Esophagus squamous epithelium (tissue), 5 donors: ENCODE measurements around the gene CCM2. TPM values are rescaled to one million over a fixed set of nuclear protein-coding genes. Genes with fewer than 3 reads are reported as not detected.

Experiments
- DNase-seq: peaks from one replicate; lab custom pipeline; 2025; lab: John Stamatoyannopoulos, UW
- H3K27ac ChIP-seq, 4 donors: fragments of 200-600 bp; sonication (generic); one replicate each; pipeline ENCODE4 v1.5.1; 2016 to 2019; ENCODE audit warnings: mild to moderate bottlenecking in 1 of 4
- H3K27me3 ChIP-seq, 4 donors: fragments of 200-600 bp; sonication (generic); 1 replicate in 3 of 4; 2 replicates in 1 of 4; pipeline versions ENCODE4 v1.5.1 to v1.6.0; 2017 to 2021; ENCODE audit warnings: antibody characterized with exemption in 1 of 4
- H3K36me3 ChIP-seq, 3 donors: fragments of 200-600 bp; sonication (generic); one replicate each; pipeline ENCODE4 v1.5.1; 2016 to 2019
- H3K4me1 ChIP-seq, 3 donors: fragments of 200-600 bp; sonication (generic); one replicate each; pipeline ENCODE4 v1.5.1; 2017 to 2019
- H3K4me3 ChIP-seq, 4 donors: fragments of 200-600 bp; sonication (generic); 1 replicate in 3 of 4; 2 replicates in 1 of 4; pipeline ENCODE4 v1.5.1; 2016 to 2019; ENCODE audit warnings: mild to moderate bottlenecking in 2 of 4, moderate library complexity in 1 of 4
- H3K9me3 ChIP-seq, 3 donors: fragments of 200-600 bp; sonication (generic); one replicate each; pipeline ENCODE4 v1.5.1; 2016 to 2019
- POLR2A ChIP-seq, 4 donors: fragments of 450-650 bp; IDR thresholded peaks; one replicate each; pipeline ENCODE4 v1.6.1; 2017; ENCODE audit warnings: antibody characterized with exemption in 4 of 4, mild to moderate bottlenecking in 4 of 4, moderate library complexity in 3 of 4
- WGBS, 2 donors: methylation state at CpG; one replicate each; pipeline ENCODE4 v1.1.5; 2018; 5-methylcytosine and 5-hydroxymethylcytosine counted together
- intact Hi-C: fragments of 100-400 bp; cut with DNase I; formaldehyde crosslinking; loops from one replicate; pipeline ENCODE4 v1.15.0; 2022
- total RNA-seq, 4 donors: library from RNA; depleted of rRNA; stranded (reverse); fragments of >200 nt; gene quantifications; one replicate each; pipeline ENCODE4 v1.1.0, GENCODE V29; 2016
- TF ChIP-seq, protein P1 (sequence below), 6 experiments: fragments of 450-650 bp in 4 of 6; fragments of 200-600 bp in 2 of 6; sonication (generic) in 2 of 6; IDR thresholded peaks; one replicate each; pipeline ENCODE4 v1.5.1; 2016 to 2019; ENCODE audit warnings: antibody characterized with exemption in 6 of 6, mild to moderate bottlenecking in 4 of 6, moderate library complexity in 4 of 6
- donor health status: DM: yes; HTN: yes; CAD: no.

The CCM2 gene
- total RNA-seq, 4 donors from 2014 or later, result 20.0 to 36.3 (median 24.9) TPM

DNA sequence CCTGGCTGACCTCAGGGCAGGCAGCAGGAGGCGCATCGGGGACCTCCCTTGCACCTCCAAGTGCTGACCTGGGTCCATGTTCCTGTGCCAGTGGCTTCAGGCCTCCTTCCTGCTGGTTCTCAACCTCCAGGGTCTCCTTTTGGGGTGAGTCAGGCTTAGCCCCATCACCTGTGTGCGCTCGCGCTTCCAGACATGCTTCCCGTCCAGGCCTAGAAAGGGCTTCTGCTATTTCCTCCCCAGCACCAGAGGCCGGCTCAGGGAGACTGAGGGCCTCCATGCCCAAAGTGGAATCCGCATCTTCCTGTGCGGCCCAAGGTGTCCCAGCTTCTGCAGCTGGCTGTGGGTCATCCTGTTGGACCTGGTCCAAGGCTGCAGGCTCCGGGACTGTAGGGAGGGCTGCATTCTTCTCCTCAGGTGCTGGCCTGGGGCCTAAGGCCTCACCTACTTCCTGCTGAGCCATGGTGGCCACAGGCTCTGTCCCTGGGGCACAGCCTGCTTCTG, 82.9 kb downstream of the CCM2 start:
- Histone ChIP-seq H3K9me3 (no peaks in the 10 kb centered on the region), H3K4me3 (no peak overlapping the region), H3K27me3 (peaks cover 0 to under 1% (median 0%) of the 10 kb centered on the region in 4 donors), H3K4me1 (peaks cover 0 to 2% (median 0%) of the 10 kb centered on the region in 3 donors), H3K27ac (no peak overlapping the region), H3K36me3 (peaks cover 0 to 2% (median 0%) of the 10 kb centered on the region in 3 donors)
- no peak for DNase-seq
- intact Hi-C loops, result no loop called here
- 81% methylated on average over 7 of the region's 10 CpGs; no CpG with 5 or more reads in 1 of the 2 donors for WGBS, 2 donors
- TF ChIP-seq POLR2A (IDR thresholded peaks at IDR 0.05), result no peak
- TF ChIP-seq, protein P1, sequence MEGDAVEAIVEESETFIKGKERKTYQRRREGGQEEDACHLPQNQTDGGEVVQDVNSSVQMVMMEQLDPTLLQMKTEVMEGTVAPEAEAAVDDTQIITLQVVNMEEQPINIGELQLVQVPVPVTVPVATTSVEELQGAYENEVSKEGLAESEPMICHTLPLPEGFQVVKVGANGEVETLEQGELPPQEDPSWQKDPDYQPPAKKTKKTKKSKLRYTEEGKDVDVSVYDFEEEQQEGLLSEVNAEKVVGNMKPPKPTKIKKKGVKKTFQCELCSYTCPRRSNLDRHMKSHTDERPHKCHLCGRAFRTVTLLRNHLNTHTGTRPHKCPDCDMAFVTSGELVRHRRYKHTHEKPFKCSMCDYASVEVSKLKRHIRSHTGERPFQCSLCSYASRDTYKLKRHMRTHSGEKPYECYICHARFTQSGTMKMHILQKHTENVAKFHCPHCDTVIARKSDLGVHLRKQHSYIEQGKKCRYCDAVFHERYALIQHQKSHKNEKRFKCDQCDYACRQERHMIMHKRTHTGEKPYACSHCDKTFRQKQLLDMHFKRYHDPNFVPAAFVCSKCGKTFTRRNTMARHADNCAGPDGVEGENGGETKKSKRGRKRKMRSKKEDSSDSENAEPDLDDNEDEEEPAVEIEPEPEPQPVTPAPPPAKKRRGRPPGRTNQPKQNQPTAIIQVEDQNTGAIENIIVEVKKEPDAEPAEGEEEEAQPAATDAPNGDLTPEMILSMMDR (IDR thresholded peaks at IDR 0.05), result no peak

DNA sequence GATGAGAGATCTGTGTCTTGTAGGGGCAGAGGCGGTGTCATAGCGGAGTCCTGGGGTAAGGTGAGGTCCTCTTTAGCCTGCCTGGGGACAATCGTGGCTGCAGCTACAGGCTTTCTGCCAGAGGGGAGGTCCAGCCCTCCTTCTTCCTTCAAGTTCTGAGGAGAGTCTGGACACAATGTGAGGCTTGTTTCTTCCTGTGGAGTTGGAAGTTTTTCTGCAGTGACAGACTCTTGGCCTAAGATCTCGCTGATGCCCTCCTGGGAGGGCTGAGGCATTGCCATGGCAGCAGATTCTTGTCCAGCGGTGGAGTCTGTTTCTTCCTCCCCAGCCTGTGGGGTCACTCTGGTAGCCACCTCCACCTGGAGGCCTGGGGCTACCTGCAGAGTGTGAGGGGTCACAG, 84.3 kb downstream of the CCM2 start:
- TF ChIP-seq, protein P1 (IDR thresholded peaks at IDR 0.05), result no peak
- no peak for TF ChIP-seq POLR2A (IDR thresholded peaks at IDR 0.05)
- no peak overlapping the region for H3K27ac ChIP-seq
- intact Hi-C loops, result no loop called here
- H3K36me3 ChIP-seq, result no peaks in the 10 kb centered on the region
- DNase-seq, result no peak
- WGBS, 2 donors, result 73% methylated on average over 2 of the region's 5 CpGs; no CpG with 5 or more reads in 1 of the 2 donors
- H3K4me1 ChIP-seq, result peaks cover 0 to 17% (median 4%) of the 10 kb centered on the region in 3 donors
- H3K27me3 ChIP-seq, result peaks cover 0 to 16% (median 0%) of the 10 kb centered on the region in 4 donors
- H3K9me3 ChIP-seq, result no peaks in the 10 kb centered on the region
- H3K4me3 ChIP-seq, result no peak overlapping the region

DNA sequence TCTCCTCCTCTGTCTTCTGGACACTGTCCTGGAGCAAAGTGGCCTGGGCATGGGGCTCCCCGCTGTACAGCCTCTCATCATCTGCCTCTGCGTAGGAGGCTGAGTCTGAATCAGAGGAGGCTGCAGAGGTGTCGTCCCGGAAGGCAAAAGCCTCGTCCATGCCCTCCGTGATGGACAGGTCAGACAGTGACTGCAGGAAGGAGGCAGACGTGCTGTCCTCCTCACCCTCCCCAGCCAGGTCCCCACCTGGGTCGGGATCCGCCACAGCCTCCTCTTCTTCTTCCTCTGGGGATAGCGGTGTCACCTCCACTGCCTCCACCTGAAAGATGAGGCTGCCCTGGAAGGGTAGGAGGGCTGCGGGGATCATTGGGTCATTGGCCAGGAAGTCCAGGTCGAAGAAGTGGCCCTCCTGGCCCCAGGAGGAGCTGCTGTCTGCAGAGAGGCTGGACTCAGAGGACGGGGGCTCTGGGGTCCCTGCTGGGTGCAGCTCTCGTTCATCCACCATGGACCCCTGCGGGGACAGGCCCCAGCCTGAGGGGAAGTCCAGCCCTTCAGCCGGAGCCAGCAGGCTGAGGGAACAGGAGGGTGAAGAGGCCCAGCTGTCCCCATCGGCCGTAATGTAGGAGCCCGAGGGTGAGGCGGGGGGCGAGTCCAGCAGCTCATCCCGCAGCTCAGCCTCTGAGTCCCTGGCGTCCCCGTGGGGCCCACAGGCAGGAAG, 85.1 kb downstream of the CCM2 start:
- Histone ChIP-seq H3K4me1 (peaks cover 0 to 21% (median 4%) of the 10 kb centered on the region in 3 donors), H3K4me3 (no peak overlapping the region), H3K9me3 (no peaks in the 10 kb centered on the region), H3K36me3 (no peaks in the 10 kb centered on the region), H3K27me3 (peaks cover 0 to 23% (median 0%) of the 10 kb centered on the region in 4 donors), H3K27ac (no peak overlapping the region)
- 80% methylated on average over 2 of the region's 24 CpGs; no CpG with 5 or more reads in 1 of the 2 donors for whole genome bisulfite sequencing, 2 donors
- intact Hi-C loops, result no loop called here
- TF ChIP-seq, protein P1 (IDR thresholded peaks at IDR 0.05), result no peak
- no peak for TF ChIP-seq POLR2A (IDR thresholded peaks at IDR 0.05)
- DNase-seq, result no peak

DNA sequence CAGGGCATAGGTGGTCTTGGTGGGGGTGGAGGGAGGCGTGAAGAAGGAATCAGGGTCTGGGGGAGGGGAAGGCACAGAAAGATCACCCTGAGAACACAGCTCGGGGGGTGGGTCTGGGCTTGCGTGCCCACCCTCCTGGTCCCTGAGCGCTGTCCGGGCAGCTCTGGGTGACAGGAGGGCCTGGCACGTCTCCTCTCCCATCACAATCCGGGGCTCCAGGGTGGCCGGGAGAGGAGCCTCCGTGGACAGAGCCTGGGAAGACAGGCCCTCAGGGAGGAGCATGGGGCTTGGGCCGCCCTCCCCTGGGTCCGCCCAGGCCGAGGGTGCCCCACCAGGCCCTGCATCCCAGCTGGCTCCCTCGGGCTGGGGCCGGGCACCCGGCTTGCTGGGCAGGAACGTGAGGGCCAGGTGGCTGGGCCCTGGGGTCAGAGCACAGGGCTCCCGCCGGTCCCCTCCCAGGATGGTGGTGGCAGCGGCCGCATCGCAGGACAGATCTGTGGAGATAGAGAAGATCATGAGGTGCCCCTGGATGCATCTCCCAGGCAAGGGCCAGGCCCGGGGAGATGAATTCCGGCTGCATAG, 85.7 kb downstream of the CCM2 start:
- 62 to 67% methylated on average over 6 to 7 of the region's 23 CpGs for WGBS, 2 donors
- H3K4me3 ChIP-seq, result no peak overlapping the region
- no peak for DNase-seq
- no peaks in the 10 kb centered on the region for H3K36me3 ChIP-seq
- peaks cover 0 to 23% (median 0%) of the 10 kb centered on the region in 4 donors for H3K27me3 ChIP-seq
- H3K4me1 ChIP-seq, result peaks cover 0 to 21% (median 4%) of the 10 kb centered on the region in 3 donors
- TF ChIP-seq, protein P1 (IDR thresholded peaks at IDR 0.05), result no peak
- no peak for TF ChIP-seq POLR2A (IDR thresholded peaks at IDR 0.05)
- intact Hi-C loops, result no loop called here
- H3K27ac ChIP-seq, result no peak overlapping the region
- H3K9me3 ChIP-seq, result no peaks in the 10 kb centered on the region
